ENCODE measurements around the gene POLD4.

POLD4 gene

DNA sequence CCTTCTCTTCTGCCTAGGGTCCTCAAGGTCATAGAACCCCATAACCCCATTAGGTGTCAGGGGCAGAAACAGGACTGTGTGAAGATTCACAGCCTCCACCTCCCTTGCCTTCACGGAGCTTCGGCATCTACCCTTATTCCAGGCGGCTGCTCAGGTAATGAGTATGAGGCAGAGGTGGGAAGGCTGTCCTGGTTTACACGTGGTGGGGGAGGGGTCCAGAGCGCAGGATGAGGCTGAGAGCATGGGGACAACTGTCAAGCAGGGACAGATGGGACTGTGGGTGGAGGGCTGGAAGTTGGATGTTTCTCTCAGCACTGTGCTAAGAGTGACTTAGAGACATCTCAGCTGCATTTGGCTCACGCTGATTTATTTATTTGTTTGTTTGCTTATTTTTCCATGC lies 34.2 kb upstream of the POLD4 start:
- no peak for DNase-seq

DNA sequence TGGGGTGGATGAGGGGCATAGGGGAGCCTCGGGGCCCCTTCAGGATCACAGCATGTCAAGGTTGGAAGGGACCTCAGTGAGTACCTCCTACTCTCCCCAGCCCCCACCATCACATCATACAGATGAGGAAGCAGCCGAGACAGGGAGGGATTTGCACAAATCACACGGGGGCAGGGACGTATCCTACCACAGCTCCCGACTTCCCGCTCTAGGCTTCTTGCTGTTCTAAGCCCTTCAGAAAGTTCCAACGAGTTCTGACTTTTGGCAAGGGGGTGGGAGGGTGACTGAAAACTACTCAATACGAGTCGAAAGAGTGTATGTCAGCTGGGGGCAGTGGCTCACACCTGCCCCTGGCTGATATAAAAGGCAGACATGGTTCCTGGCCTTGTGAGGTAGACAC lies 33.7 kb upstream of the POLD4 start:
- DNase-seq, result no peak

DNA sequence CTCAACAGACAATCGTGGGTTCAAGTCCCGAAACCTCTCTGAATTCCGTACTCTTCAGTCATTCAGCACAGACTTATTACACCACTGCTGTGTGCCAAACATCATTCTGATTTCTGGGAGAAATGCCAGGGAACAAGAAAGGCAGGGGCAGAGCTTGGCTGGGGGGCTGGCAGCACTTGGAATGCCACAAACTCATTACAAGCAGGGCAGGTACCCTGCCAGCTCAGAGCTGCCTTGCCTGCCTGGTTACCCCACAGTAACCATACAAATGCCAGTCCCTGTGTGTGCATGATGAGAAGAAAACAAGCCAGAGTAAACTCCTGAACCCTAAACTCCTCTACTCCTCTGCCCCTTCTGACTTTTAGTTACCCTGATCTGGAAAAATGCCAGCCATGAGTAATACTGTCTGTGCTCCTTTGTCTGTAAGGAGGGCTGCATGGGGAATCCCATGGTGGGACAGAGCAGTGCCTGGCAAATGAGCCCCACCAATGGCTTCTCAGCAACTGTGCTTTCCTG lies 31.6 kb upstream of the POLD4 start:
- no peak for DNase-seq

DNA sequence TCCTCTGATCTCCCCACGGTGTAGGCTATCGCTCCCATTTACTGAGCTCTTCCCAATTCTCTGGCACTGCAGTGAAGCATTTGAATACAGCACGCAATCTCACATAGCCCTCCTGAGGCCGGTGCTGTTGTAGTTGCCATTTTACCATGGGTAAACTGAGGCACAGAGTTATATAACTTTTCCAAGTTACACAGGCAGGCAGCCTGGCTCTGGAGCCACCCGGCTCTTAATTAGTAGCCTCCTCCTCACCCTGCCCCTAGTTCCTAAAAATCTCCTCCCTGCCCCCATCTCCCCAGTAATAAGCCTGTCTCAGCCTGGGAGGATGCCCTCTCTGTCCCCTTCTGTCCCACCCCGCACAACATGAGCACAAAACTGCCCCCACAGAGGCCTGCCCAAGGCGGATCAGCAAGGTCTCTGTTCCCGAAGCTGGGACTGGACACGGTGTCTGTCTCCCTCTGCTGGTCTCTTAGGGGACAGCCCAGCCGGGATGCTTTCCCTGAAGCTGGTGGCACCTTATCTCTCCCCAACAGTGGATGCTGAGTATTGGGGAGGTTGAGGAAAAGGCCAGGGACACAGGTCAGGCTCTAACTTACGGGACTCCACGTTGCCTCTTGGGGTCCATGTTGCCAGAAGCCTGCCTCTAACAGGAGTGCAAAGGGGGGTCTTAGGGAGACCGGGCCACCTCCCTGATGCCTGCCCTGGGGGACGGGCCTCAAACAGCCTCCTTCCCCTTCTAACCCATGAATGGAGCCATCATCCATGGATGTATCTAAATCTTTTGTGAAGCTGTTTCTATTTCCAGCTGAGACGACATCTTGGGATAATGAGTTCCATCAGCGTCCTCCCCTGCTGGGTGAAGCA lies 29.2 kb upstream of the POLD4 start:
- peak; percentile 59 to 64 for DNase-seq

DNA sequence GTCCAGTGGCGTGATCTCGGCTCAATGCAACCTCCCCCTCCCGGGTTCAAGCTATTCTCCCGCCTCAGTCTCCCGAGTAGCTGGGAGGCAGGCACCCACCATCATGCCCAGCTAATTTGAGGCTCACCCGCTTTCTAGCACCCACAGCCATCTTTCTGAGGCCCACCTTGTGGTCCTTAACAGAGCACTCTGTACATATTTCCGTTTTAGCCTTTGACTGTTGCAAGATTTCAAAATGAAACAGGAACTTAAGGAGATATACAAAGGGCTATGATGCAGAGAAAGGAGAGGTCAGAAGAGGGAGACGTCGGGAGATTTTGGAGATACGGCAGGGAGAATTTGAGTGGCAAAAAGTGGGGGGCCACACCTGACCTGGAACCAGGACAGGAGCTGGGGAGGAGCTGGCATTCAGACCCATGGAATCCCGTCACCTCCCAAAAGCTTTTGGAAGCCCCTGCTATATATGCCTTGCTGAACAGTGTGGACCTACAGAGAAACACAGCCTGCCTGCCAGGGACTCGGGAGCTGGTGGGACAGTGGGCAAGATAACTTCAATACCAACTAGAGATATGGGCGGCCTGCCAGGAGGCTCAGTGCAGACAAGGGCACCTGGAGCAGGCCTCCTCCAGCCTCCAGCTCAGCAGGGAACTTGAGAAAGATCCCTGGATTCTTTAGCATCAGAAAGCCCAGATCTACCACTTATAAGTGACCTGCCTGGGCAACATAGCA lies 28.1 kb upstream of the POLD4 start:
- peak; percentile 73 to 75 for DNase-seq

DNA sequence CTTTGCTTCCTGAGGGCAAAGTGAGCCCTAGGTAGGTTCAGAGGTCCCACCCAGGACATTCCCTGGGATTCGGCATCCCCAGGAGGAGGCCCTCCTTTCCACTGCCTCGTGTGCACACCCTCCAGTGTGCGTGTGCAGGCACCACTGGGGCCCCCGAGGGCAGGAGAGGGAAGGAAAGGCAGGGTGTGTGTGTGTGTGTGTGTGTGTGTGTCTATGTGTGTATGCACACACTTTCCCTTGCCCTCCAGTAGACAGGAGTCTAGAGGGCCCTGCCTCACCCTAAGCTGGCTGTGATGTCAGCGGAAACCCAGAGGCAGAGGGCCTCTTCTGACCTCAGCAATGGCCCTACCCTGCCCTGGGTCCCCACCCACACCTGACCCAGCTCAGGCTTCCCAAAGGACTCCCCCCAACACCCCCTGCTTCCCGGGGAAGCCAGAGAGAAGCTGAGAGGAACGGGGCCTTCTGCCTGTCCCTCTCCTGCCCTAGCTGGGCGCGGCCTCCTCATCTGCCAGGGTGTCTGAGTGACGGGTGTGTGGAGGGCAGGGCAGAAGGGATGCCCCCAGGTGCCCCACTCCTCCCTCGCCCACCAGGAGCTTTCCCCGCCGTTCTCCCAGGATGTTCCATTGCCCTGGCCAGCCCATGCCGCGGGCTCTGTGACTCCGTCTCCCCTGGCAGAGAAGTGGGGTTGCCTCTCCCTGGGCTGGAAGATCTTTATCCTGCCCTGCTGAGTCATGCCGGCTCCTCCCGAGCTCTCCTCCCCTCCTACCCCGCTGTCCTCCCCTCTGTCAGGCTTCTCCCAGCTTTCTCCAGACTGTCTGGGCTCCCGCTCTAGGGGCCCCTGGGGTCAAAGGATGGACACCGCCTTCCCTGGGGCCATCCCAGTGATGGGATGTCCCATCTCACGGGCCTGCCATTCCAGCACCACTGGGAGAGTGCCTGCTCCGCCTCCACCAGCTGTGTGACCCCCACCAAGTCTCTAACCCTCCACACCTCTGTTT lies 26.0 kb upstream of the POLD4 start:
- no peak for DNase-seq

DNA sequence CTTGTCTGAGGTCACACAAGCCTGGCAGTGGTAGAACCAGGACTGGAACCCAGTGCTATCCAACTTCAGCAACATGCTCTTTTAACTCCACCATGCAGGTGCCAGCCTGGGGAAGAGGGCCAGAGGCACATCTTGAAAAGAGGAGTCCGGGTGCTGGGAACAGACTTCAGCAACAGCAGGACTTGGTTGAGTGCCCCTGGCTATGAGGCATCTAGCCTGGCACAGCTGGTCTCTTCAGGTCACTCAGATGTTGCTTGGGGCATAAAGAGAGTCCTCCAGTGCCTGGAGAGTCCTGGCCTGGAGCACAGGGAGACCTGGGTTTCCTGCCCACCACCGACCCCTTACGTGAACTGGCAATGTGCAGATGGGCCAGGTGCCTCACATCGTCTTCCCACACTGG lies 25.2 kb upstream of the POLD4 start:
- DNase-seq, result no peak

DNA sequence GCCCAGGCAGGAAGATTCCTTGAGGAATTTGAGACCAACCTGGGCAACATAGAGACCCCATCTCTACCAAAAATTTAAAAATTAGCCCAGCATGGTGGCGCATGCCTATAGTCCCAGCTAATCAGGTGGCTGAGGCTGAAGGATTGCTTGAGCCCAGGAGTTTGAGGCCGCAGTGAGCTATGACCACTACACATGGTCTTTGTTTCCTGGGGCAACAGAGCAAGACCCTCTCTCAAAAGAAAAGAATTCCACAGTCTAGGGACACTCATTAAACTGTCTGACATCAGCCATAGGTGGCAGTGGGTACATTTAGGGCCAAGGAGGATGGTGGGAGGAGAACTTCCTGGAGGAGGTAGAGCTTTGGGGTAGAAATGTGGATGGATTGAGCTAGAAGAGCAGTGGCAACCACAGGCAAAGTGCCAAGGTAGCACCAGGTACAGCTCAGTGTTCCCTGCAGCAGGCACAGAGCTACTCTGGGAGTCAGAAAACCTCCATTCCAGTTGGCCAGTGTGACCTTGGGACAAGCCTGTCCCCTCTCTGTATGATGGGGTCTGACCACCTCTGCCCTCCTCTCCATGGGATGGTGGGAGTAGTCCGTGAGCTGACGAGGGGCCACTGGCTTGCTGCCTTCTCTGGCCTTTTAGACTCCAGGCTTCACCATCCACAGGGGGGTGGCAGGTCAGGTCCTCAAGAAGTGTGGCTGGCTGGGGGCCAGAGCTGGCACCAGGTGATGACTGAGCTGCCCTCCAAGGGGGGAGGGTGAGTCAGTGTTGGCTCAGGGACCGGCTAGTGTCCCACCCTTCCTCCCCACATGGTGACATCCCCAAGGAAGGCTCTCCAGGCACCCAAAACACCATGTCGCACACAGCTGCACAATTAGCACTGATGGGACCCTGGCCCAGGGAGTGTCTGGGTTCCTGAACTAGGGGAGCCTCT lies 23.8 kb upstream of the POLD4 start:
- DNase-seq, result no peak

DNA sequence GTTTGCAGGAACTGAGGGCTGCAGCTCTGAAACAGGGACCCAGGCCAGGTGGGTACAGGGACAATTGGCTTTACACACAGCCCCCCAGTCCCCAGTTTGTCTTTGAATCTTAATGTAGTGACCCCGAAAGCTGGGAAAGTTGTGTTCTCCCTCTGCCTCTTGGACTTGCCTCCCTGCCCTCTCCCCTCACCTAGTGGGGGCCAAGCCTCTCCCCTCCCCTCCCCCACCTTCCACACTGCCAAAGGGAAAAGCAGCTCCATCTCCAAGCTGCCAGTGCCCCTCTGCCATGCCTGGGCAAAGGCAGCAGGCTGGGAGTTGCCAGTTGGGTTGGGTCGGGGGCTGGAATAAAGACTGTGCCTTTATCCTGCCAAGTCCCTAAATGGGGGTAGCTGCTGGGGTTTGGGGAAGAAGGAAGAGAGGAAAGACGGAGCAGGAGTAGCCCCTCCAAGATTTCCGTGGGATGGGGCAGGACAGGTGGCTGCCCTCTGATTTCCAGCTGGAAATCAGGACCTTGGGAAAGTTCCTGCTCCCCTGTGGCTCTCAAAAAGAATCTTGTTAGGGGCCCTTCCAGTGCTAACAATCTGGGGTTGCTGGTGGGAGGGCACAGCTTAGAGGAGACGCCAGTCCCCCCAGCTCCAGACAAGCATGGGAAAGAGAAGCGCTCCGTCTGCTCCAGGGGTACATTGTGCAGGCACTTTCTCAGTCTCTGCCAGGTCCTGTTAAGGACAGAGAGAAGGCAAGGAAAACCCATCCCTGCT lies 22.9 kb upstream of the POLD4 start:
- DNase-seq, result no peak

DNA sequence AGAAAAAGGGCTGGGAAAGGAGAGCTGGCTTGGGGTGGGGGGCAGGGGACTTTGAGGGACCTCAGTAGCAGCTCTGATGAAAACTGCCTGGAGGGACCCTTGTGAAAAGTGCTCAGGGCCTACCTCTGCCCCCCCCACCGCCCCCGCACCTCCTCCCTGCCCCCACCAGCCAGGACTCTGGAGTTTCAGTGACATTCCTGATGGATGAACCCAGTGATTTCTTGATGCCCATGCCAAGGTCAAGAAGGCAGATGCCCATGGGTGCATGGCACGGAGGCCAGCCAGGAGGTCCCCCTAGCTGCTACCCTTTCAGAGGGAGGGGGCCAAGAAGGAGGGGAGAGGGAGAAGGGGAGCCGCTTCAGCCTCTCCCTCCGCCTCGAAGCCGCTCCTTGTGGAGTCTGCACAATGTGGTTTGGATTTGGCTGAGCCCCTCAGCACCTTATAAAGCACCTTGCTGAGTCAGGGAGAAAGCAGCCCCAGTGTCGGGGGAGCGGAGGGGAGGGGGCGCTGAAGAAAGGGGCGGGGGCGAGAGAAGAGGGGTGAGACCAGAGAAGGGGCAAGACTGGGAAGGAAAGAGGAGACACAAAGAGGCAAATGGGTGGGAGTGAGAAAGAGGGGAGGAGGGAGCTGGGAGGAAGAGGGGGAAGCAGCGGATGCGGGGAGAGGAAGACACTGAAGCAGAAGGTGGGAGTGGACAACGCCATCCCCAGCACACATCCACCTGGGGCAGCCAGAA lies 22.1 kb upstream of the POLD4 start:
- DNase-seq, result no peak

DNA sequence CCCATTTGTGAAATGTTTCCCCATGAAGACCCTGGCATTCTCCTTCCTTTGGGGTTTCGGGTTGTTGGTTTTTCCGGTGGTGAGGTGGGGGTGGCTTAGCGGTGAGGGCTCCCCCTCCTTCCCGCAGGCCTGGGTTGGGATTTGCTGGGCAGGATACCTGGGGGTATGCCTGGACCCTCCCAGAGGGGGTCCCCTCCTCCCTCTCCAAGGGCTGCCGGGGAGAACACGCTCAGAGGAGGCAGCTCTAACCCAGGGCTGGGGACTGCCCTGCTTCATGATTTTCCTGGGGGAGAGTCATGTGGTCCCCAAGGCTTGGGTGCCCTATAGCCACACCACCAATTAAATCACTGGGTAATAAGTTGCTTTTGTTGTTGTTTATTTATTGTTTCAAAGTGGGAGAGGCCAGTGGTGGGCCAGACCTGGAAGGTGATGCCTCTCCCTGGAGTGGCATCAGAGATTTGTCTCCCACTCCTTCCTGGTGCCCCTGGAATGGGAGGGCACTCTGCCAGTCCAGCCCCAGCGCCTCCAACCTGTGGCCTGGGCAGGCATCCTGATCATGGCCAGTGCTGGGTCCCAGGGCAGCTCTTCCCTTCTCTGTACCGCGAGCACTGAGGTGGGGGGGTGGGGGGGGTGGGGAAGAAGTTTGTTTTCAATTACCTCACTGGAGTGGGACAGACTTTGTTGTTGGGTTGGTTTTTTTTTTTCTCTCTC lies 21.4 kb upstream of the POLD4 start:
- no peak for DNase-seq

DNA sequence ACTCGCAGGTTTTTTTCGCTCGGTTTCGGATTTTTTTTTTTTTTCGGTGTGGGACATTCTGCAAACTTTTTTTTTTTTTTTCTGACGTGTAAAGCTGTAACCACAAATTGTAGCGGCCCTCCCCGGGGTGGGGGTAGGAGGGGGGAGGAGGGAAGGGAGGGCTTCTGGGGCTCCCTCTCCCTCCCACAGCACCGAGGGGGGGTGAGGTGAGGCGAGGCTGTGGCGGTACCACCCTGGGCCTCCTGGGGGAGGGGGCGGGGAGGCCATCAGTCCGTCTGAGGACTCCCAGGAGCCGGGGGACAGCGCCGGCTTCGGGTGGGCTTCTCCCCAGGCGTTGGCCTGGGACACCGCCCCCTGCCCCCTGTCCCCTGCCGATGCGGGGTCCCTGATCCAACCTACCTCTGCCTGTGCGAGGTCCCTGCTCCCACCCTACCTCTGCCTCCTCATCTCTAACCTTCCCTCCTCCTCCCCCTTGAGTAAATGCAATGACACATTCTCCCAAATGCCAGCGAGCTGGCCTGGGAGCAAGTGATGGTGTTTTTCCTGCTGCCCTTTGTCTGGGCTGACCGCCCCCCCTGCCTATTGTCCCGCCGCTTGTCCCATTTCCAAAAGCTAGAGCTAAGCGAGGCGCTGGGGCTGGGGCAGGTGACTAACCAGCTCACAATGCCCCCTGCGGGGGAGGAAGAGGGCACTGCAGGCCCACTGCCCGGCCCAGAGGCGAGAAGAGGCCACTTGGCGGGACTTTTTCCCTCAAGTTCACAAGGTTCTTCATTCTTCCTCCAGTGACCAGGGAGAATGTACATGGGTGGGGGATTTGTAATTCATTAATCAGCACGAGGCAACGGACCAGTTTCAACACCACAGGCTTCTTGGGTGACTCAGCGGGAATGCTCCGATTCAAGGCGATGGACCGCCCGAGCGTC lies 20.6 kb upstream of the POLD4 start:
- DNase-seq, result peak; percentile 68 to 72

DNA sequence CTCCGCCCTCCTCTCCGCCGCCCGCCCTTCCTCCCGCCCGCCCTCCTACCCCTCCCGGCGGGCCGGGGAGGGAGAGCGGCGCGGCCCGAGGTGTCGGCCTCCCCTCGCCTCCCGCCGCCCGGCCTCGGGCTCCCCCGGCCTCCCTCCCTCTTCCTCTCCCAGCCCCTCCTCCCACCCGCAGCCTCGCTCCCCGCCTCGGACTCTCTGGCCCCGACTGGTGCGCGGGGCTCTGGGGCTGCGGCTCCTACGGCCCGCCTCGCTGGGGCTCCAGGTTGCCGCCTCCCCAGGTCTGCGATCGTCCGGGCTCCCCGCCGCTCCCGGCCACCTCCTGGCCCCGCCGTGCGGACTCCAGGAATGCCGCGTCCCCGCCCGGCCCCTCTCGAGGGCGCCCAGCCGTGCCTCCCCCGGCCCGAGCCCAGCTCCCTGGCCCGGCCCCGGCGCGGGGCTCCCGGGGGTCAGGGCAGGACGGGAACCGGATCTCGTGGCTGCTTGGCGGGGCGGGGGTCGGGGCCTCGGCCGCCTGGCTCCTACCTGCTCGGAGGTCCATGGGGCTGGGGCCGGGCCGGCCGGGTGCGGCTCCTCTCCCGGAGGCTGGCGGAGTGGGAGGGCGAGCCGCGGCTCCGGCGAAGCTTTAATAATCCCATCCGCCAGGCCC lies 19.8 kb upstream of the POLD4 start, which contains the start of gene CLCF1:
CLCF1 (minus strand) TSS at position 606 of the 655 bp plus-strand sequence; CDS start at position 547, 59 bp downstream.
- peak; percentile 24 to 31 for DNase-seq

DNA sequence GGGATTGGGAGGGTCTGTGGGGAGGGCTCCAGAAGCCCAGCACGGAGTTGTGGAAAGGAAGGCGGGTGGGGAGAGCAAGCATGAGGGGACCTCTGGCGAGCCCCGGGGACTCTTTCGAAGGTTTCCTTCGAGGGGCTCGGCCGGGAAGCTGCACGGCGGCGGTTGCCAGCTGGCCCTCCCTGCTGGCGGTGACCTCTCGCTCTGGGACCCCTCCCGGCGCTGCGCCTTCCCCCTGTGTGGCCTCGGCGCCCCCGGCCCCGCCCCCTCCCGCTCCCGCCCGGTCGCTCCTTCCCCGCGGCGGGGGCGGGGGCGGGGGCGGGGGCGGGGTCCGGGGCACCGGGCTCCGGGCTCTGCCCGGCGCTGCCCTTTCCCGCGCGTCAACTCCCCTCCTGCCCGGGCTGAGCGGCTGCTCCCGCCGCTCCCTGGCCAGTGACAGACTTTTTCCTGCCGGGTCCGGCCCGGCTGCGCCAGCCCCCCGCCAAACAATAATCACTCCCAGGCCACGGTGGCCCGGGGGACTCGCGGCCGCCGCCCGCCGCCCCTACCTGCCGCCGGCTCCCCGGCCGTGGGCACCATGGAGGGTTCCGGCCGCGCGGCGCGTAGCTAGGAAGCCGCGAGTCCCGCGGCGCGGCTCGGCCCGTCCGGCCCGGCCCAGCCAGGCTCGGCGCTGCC lies 19.1 kb upstream of the POLD4 start:
- DNase-seq, result no peak

DNA sequence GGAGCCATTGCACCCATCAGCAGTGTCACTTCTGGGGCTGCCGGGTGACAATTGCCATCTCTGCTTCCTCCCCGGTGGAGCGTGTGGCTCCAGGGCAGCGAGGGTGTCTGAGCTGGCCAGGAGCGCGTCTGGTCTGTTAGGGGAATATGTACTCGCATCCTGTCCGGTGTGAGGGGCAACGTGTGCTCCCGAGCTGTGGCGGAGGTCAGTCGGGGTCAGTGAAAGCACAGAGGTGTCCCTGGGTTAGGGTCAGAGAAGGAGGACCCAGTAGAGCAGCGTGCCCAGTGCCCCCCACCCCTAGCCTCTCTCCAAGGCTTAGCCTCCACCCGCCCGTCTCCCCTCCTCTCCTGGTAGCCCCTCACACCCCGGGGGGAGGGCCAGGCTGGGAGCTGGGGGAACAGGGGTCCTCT lies 18.6 kb upstream of the POLD4 start:
- no peak for DNase-seq

DNA sequence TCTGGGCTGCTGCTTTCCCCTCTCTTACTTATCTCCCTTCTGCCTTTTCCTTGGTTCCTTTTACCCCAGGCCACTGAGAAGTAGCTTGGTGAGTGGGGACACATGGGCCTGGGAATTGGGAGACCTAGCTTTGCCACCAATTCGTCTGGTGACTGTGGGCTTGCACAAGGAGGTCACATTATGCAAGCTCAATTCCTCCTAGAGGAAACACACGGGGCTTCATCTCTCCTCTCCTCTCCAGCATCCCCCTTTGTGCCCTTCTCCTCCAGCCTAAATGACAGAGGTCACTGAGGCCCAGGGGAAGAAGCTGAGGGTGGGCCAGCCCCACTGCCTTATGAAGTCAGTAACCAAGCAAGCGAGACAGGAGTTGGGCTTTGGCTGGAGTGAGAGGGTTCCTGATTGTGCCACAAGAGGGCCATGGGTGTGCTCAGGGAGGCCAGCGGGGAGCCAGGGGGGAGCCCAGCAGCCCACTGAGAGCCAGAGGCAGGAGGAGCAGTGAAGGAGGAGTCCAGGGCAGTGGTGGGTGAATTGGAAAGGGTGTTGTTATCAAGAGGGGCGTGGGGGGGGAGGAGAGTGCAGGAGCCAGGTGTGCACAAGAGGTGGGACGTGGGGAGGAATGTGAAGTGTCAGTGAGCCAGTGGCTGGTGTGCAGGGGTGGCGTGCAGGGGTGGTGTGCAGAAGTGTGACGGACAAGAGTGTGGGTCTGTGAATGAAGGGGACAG lies 18.0 kb upstream of the POLD4 start:
- DNase-seq, result peak; percentile 68 to 75

All from AML-193 (cell line).